K562 (cell line): Measurements from ENCODE around the gene BAIAP2. TPM values are rescaled to one million over a fixed set of nuclear protein-coding genes. Genes with fewer than 3 reads are reported as not detected.

Source experiments
- ATAC-seq: fragments of 200-7000 bp; cut with Tn5 transposase; 3 replicates; pipeline ENCODE4 v1.9.1; 2020; ENCODE audit warnings: moderate library complexity
- BruUV-seq: library from RNA; stranded (reverse); fragments of 400-500 nt; replicated peaks from 2 replicates; lab custom pipeline; 2021; lab: Mats Ljungman, UMichigan
- CTCF ChIA-PET: fragments of 300-600 bp; formaldehyde crosslinking; extraction: SDS; loops from one replicate; lab custom pipeline; 2021; ENCODE audit warnings: low intra/inter-chr PET ratio; lab: Yijun Ruan, JAX
- POLR2A ChIA-PET: fragments of 300-600, 350-650 bp; sonication (Branson Sonifier 250); formaldehyde crosslinking; extraction: SDS; loops from one replicate; lab custom pipeline; 2021; ENCODE audit warnings: antibody characterized with exemption, inconsistent platforms; lab: Yijun Ruan, JAX
- DNase-seq, 4 experiments: peaks; one replicate each; pipeline versions ENCODE4 v3.0.0 to v3.0.0-alpha.2; 2011 to 2018; ENCODE audit warnings: low spot score in 3 of 4, mixed read lengths in 3 of 4; ENCODE audit errors: extremely low read depth in 1 of 4
- FAIRE-seq: peaks from 2 replicates; lab custom pipeline; 2011; peaks lifted over from hg19 to GRCh38; lab: Jason Lieb, UNC
- H2AFZ ChIP-seq: 2 replicates; pipeline ENCODE4 v1.6.0; 2011; ENCODE audit warnings: low read depth, low read length, control low read depth, inconsistent platforms
- H3K27ac ChIP-seq: fragments of 200-600 bp; 3 replicates; pipeline ENCODE4 v1.8.0; 2011; ENCODE audit warnings: low read depth, mild to moderate bottlenecking, control low read depth, inconsistent platforms, low read length, moderate library complexity, mixed read lengths; ENCODE audit errors: extremely low read depth
- H3K27me3 ChIP-seq, 2 experiments: fragments of 300-600 bp in 1 of 2; 2 replicates in 1 of 2; 3 replicates in 1 of 2; pipeline versions ENCODE4 v1.6.0 to v1.8.0; 2011; ENCODE audit warnings: inconsistent platforms in 2 of 2, low read length in 2 of 2, mild to moderate bottlenecking in 1 of 2, mixed read lengths in 1 of 2, moderate library complexity in 1 of 2; ENCODE audit not compliant: control insufficient read depth in 2 of 2, insufficient read depth in 2 of 2
- H3K36me3 ChIP-seq: fragments of 300-600 bp; 3 replicates; pipeline ENCODE4 v1.8.0; 2011; ENCODE audit warnings: mild to moderate bottlenecking, low read length, inconsistent platforms; ENCODE audit not compliant: control insufficient read depth, insufficient read depth
- H3K4me1 ChIP-seq, 2 experiments: fragments of 200-600 bp in 1 of 2; replicated peaks in 1 of 2; 2 replicates in 1 of 2; 3 replicates in 1 of 2; pipeline versions ENCODE4 v1.5.1 to v1.8.0; 2011; ENCODE audit warnings: inconsistent platforms in 2 of 2, low read length in 2 of 2, mild to moderate bottlenecking in 1 of 2, mixed read lengths in 1 of 2, moderate library complexity in 1 of 2; ENCODE audit not compliant: control insufficient read depth in 2 of 2, insufficient read depth in 2 of 2
- H3K4me2 ChIP-seq: 2 replicates; pipeline ENCODE4 v1.6.1; 2011; ENCODE audit warnings: low read length, control low read depth, inconsistent platforms, mixed read lengths; ENCODE audit not compliant: insufficient read depth
- H3K4me3 ChIP-seq: fragments of 200-600 bp; sonication (generic), shearing (Covaris generic); 2 replicates; pipeline ENCODE4 v1.5.1; 2016; ENCODE audit warnings: control low read depth, inconsistent platforms
- H3K79me2 ChIP-seq: fragments of 200-600 bp; 3 replicates; pipeline ENCODE4 v1.8.0; 2011; ENCODE audit warnings: low read length, inconsistent platforms; ENCODE audit not compliant: control insufficient read depth, insufficient read depth
- H3K9ac ChIP-seq, 2 experiments: 2 replicates each; pipeline versions ENCODE4 v1.6.0 to v1.6.1; 2011; ENCODE audit warnings: low read depth in 2 of 2, low read length in 2 of 2, control low read depth in 1 of 2, inconsistent platforms in 1 of 2, mild to moderate bottlenecking in 1 of 2, mixed read lengths in 1 of 2; ENCODE audit not compliant: insufficient read depth in 1 of 2
- H3K9me1 ChIP-seq: one replicate; pipeline ENCODE4 v1.6.0; 2011; ENCODE audit warnings: inconsistent platforms, mild to moderate bottlenecking, low read length, moderate library complexity; ENCODE audit not compliant: control insufficient read depth, insufficient read depth
- H3K9me3 ChIP-seq: replicated peaks from 2 replicates; pipeline ENCODE4 v1.5.1; 2011; ENCODE audit warnings: low read depth, low read length, inconsistent platforms; ENCODE audit not compliant: control insufficient read depth, insufficient read depth
- H4K20me1 ChIP-seq: replicated peaks from 2 replicates; pipeline ENCODE4 v1.6.1; 2011; ENCODE audit warnings: low read length, inconsistent platforms, mixed read lengths; ENCODE audit not compliant: control insufficient read depth, insufficient read depth
- HOMEZ ChIP-seq: fragments of 250-450 bp; sonication (Bioruptor Pico); IDR thresholded peaks from 2 replicates; pipeline ENCODE4 v1.4.0; 2020; ENCODE audit warnings: mild to moderate bottlenecking, moderate library complexity
- MNT ChIP-seq, 2 experiments: fragments of 450-650 bp; conservative IDR thresholded peaks; 2 replicates each; pipeline ENCODE4 v1.6.1; 2017; ENCODE audit warnings: mild to moderate bottlenecking in 2 of 2, moderate library complexity in 2 of 2
- RBFOX2 ChIP-seq: fragments of 200-400 bp; formaldehyde crosslinking; IDR thresholded peaks from 2 replicates; pipeline ENCODE4 v1.6.1; 2017; ENCODE audit warnings: low read depth, mild to moderate bottlenecking, low read length, moderate library complexity
- SMAD1 ChIP-seq: fragments of 150-350 bp; IDR thresholded peaks from 2 replicates; pipeline ENCODE4 v1.6.1; 2014; ENCODE audit warnings: low read length, low read depth; ENCODE audit not compliant: partially characterized antibody
- SMAD2 ChIP-seq: fragments of 150-350 bp; IDR thresholded peaks from 2 replicates; pipeline ENCODE4 v1.6.1; 2014; ENCODE audit warnings: low read depth, mild to moderate bottlenecking, low read length
- SP1 ChIP-seq: sonication (generic); formaldehyde crosslinking; IDR thresholded peaks from 2 replicates; pipeline ENCODE4 v1.8.1; 2022; ENCODE audit warnings: mild to moderate bottlenecking, missing genetic modification reagents
- ZNF212 ChIP-seq: fragments of 450-650 bp; formaldehyde crosslinking; IDR thresholded peaks from 2 replicates; pipeline ENCODE4 v1.4.0; 2020; ENCODE audit warnings: mild to moderate bottlenecking
- WGBS: fragments of 100-300 bp; shearing (Covaris generic); methylation state at CpG from one replicate; pipeline ENCODE4 v1.1.6; 2016; ENCODE audit warnings: low coverage, mixed read lengths; ENCODE audit not compliant: insufficient coverage; ENCODE audit errors: missing lambda C conversion rate; 5-methylcytosine and 5-hydroxymethylcytosine counted together
- in situ Hi-C: fragments of 300-500 bp; cut with MboI; formaldehyde crosslinking; loops from 4 replicates; pipeline ENCODE4 v1.15.0; 2018; ENCODE audit warnings: inconsistent platforms, mixed read lengths
- intact Hi-C: fragments of 100-400 bp; cut with micrococcal nuclease; formaldehyde crosslinking; loops from 2 replicates; pipeline ENCODE4 v1.14.2; 2022
- polyA plus RNA-seq, 8 experiments: library from polyadenylated mRNA; depleted of rRNA in 4 of 8; stranded (reverse) in 5 of 8; unstranded in 3 of 8; fragments of >200 nt; fragmentation: Nextera tagmentation in 2 of 8; fragmentation: Illumina TruSeq in 1 of 8; extraction: Ambion mirVana in 2 of 8; extraction: Trizol in 1 of 8; gene quantifications; 2 replicates each; pipeline versions ENCODE4 v1.2.1 to v1.2.3, GENCODE V29; 2011 to 2014; ENCODE audit warnings: inconsistent platforms in 1 of 8, missing spikeins in 1 of 8
- total RNA-seq, 7 experiments: library from RNA; depleted of rRNA in 6 of 7; stranded (reverse); fragments of >200 nt in 6 of 7; fragmentation: Illumina TruSeq in 2 of 7; extraction: Trizol in 2 of 7; gene quantifications; 2 replicates each; pipeline versions ENCODE4 v1.2.1 to v1.2.3, GENCODE V29; 2011 to 2021; ENCODE audit warnings: low replicate concordance in 1 of 7

Gene BAIAP2
- total and polyA plus RNA-seq, 9 of the 15 experiments (the other 6 are each of a cell fraction or from before 2014, with no cell fraction given) = 2.3 to 51.6 (median 18.4) TPM

- no peak for ATAC-seq
- TF ChIP-seq SMAD1 = no peak
- 0 out of 2 replicates have a peak, but pooled peaks have one; percentile 12 for TF ChIP-seq RBFOX2
- TF ChIP-seq SMAD2 = no peak
- no peak for TF ChIP-seq HOMEZ (CRISPR knock-in tag)
- no peak for TF ChIP-seq MNT (conservative IDR thresholded peaks at IDR 0.05)
- TF ChIP-seq ZNF212 (CRISPR knock-in tag) = no peak
- no peak for TF ChIP-seq SP1 (CRISPR knock-in tag)
- BruUV-seq = no TSS peak
These were observed 39.8 kb upstream of the BAIAP2 start for GRCh38 chr17:80995131-80995530.

More at GRCh38 chr17:80995131-80995530, 39.8 kb upstream of the BAIAP2 start:
- Histone ChIP-seq H3K9ac (no peak overlapping the region; a peak in 1 of 4 replicates), H3K79me2 (peaks cover 20% of the 10 kb centered on the region), H3K4me2 (no peak overlapping the region), H3K4me1 (peaks cover 9 to 70% of the 10 kb centered on the region in 2 experiments; a peak in 4 of 5 replicates), H3K9me3 (no peaks in the 10 kb centered on the region), H3K36me3 (peaks cover 48% of the 10 kb centered on the region; the same call in 1 of the 3 replicates), H4K20me1 (no peaks in the 10 kb centered on the region), H3K9me1 (no peaks in the 10 kb centered on the region), H2AFZ (no peak overlapping the region), H3K4me3 (no peak overlapping the region), H3K27me3 (no peaks in the 10 kb centered on the region), H3K27ac (no peak overlapping the region)
- FAIRE-seq (no peak), DNase-seq (peak in 1 of 4 experiments; percentile 6)
- ChIA-PET CTCF (no interaction called here), POLR2A (interaction anchor here (0.6 kb wide), 2 partner anchors 41 to 1337 kb away, joined by 3 read pairs; no protein-coding TSS in a partner anchor)
- in situ Hi-C loops (no loop called here), intact Hi-C loops (no loop called here)
- WGBS = 96% methylated on average over 11 of the region's 13 CpGs
